Hindlimb muscle (tissue), 1 donor: ENCODE data around the gene SUV39H2. TPM values are rescaled to one million over a fixed set of nuclear protein-coding genes. Genes with fewer than 3 reads are reported as not detected.
"Not testable (repeated sequence)": the region's sequence is repeated elsewhere in the genome, so short reads cannot be mapped to it uniquely, and the experiment has no call there.

Experiments
- DNase-seq: peaks from one replicate; pipeline ENCODE4 v3.0.0-alpha.2; 2013
- polyA plus RNA-seq: library from polyadenylated mRNA; unstranded; fragments of 120-200 nt; gene quantifications from one replicate; pipeline ENCODE4 v1.2.1, GENCODE V29; 2013; ENCODE audit not compliant: insufficient read length

Gene SUV39H2, protein sequence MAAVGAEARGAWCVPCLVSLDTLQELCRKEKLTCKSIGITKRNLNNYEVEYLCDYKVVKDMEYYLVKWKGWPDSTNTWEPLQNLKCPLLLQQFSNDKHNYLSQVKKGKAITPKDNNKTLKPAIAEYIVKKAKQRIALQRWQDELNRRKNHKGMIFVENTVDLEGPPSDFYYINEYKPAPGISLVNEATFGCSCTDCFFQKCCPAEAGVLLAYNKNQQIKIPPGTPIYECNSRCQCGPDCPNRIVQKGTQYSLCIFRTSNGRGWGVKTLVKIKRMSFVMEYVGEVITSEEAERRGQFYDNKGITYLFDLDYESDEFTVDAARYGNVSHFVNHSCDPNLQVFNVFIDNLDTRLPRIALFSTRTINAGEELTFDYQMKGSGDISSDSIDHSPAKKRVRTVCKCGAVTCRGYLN
- polyA plus RNA-seq = 8.7 TPM

DNA sequence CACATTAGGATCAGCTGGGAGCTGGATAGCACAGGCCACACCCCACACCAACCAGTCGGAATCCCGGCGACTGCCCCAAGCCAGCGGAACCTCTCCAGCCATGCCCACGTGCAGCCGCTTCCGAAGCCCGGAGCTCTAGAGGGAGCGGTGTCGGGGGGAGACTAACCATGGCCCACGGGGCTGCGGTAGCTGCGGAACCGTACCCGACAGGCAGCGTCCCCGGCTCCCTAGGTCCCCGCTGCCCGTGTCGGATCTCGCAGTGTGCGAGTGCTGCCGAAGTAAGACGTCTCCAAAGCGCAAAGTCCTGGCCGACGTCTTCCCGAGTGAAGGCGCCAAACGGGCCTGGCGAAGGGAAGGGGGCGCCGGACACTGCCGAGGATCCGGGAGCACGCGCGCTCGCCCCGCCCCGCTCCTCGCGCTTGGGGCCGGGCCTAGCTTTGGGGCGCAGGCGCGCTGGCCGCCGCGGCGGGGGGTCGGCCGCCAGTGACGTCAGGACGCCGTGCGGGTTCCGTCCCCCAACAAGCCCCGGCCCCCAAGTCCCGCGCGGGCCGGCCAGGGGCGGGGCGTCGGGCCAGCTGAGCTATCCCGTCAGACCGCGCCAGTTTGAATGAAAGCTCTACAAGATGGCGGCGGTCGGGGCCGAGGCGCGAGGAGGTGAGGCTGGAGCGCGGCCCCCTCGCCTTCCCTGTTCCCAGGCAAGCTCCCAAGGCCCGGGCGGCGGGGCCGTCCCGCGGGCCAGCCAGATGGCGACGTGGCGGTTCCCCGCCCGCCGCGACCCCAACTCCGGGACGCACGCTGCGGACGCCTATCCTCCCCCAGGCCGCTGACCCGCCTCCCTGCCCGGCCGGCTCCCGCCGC lies at the start of gene SUV39H2:
SUV39H2 (plus strand) TSS at position 601 of the 858 bp plus-strand sequence; CDS start at position 624, 23 bp downstream.
- peak; percentile 99 for DNase-seq

- no peak for DNase-seq
Observed at GRCh38 chr10:14833106-14833505, 45.6 kb upstream of the SUV39H2 start.

DNA sequence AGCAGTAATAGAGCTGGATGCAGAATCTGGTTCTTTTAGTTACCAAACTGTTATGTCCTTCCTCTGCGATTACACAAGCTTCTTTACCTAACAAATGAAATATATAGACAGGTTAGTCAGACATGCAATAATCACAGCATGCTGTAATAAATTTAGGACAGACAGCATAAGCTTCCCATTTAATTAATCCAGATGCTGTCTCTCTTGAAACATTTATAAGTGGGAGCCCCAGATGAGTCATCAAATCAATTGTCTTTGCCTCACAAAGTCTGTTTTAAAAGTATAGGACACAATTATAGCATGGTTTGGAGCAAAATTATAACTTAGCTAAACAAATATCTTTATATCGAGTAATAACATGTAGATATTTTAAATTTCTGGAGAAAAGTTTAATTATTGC lies 42.5 kb upstream of the SUV39H2 start:
- DNase-seq = no peak

DNA sequence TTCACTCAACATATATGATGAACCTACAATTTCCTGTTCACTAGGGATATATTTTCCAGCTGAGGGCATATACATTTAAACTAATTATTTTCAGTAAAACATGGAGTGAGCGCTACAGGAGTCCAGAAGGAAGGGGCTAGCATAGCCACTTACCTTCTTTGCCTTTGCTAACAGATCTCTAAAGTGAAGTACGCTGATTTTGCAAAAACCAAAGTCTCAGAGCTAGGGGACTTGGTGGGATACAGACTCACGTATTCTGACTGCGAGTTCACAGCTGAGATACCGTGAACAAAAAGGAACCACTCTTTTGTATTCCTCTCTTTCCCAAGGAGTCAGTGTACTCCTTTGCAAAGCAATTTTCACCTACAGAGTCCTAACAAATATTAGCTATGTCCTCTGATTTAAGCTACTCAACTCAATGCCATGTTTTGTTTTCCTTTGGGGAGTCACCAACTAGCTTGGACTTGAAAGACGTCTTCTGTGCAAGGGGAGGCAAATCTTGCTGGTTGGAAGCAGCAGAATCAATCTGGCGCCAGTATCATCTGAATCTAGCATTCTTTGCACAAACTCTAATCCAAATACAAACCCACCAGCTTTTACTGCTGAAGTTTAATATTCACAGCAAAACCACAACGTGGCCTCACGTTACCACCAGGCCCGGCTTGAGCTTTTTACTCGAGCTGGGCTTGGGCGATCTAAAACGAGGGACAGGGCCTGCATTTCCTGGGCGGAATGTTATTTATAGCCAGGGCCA lies 41.5 kb upstream of the SUV39H2 start:
- no peak for DNase-seq

DNA sequence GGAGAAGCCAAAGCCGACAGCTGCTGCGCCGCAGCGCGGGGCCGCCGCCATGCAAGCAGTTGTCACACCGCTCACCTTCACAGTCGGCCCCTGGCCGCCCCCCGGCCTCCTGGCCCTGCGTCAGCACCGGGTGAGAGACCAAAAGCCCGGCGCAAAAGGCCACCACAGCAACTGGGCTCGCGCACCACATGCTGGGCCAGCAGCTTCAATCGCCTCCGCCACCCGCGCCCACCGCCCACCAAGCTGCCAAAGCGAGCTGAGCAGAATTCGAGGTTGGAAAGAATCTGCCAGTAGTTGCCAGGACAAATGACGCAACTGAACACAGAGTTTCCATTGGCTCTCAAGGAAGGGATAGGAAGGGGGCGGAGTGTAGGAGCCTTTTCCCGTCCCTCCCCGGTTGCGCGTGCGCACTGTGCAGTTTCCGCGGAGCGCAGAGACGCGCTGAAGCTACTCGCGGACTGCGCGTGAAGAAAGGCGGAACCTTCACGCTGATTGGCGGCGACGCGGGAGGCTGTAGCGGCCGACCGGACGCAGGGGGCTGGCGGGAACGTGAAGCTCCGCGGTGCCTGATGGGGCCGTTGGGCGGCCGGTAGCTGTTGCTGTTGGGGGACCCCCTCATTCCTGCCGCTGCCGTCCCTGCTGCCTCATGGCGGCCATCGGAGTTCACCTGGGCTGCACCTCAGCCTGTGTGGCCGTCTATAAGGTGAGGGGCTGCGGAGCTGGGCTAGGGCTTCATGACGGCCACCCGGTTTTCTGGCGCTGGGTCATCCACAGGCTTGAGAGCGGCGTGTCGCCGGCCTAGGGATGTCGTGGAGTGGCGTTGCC lies 40.7 kb upstream of the SUV39H2 start, which contains the start of the genes CDNF, HSPA14 and MSANTD7:
CDNF (minus strand) TSS at position 281 of the 825 bp plus-strand sequence; CDS start at position 190, 91 bp downstream.
HSPA14 (plus strand) TSS at position 550 of the 825 bp plus-strand sequence; CDS start at position 647, 97 bp downstream.
MSANTD7 (plus strand) TSS at position 550 of the 825 bp plus-strand sequence. CDS start 3,979 bp downstream, outside the sequence.
- peak; percentile 100 for DNase-seq

GRCh38 chr10:14838582-14839304 lies 39.9 kb upstream of the SUV39H2 start:
- peak; percentile 38 for DNase-seq

DNA sequence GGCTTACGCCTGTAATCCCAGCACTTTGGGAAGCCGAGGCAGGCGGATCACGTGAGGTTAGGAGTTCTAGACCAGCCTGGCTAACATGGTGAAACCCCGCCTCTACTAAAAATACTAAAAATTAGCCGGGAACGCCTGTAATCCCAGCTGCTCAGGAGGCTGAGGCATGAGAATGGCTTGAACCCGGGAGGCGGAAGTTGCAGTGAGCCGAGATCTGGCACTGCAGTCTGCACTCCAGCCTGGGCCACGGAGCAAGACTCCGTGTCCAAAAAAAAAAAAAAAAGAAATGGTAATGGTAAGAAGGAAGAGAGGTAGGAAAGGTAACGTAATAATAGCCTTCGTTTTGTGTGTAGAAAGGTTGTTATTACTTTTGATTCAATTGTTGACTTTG lies 39.4 kb upstream of the SUV39H2 start:
- DNase-seq = no peak

- DNase-seq = no peak
Observed at GRCh38 chr10:14840178-14840577, 38.5 kb upstream of the SUV39H2 start.

GRCh38 chr10:14843327-14843988 lies 35.2 kb upstream of the SUV39H2 start:
- no peak for DNase-seq

DNA sequence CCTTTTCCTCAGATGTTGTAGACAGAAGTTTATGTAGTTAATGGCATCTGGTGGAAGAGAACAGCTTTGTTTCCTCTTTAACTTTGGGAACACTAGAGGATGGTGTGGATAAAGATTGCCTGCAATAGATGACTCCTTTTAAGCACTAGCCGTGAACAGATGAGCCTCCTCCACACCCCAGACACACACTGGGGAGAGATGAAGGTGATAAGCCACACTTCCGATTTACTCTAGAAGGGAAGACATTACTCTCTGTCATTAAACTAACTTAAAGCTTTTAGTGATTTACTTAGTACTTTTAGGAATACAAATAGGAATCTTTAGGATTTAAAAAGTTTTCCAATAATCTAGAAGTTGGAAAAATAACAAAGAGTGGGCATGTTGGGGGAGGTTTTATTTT lies 33.7 kb upstream of the SUV39H2 start:
- no peak for DNase-seq

- DNase-seq = no peak
Observed at GRCh38 chr10:14852236-14852635, 26.4 kb upstream of the SUV39H2 start.

DNA sequence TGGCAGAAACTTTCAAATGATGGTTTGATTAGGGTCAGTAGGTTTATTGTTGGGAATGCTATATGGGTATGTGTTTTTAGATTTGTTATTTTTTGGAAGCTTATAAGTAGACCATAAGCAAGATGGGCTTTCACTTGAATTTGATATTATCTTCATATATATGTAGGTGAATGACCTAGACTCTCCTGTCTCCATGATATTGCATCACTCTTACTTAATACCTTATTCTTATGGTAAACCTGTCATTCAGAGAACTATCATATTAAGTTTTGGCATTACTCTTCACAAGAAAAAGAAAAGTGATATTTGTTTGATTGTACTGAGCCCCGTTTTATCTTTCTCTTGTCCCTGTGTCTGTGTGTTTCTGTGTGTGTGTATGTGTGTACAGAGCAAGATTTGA lies 23.2 kb upstream of the SUV39H2 start:
- no peak for DNase-seq

GRCh38 chr10:14858338-14858960 lies 20.2 kb upstream of the SUV39H2 start:
- no peak for DNase-seq

DNA sequence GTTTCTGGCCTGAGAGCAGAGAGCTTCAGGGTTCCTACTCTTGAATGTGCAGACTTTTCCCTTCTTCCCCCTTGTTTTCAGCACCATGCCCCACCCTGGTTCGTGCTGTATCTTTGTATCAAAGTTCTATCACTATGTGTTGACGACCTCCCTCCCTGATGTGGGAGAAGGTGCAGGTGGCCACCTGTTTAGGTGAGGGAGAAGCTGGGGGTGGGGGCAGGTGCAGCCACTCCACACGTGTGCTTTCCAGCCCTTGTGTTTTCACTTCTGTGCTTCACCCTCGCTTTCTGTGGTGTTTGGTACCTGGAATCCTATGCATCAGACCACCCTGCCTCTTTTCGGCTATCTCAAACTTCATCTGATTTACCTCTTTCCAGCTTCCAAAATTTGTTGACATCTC lies 19.6 kb upstream of the SUV39H2 start:
- no peak for DNase-seq

DNA sequence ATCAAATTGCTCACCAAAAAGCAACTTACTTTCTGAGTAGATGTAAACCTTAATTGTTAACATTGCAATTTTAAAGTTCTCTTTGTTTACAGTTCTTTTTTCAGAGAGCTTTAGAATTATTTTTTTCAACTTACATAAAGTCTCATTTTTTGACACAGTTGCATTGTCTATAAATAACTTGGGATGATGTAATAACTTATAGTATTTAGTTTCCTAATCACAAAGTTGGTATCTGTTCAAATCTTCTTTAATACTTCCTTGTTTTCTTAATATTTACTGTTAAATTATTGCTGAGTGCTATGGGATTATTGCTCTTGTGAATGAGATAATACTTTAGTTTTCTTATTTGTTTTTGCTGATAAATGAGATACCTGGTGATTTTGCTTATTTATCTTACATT lies 18.9 kb upstream of the SUV39H2 start:
- DNase-seq = no peak

DNA sequence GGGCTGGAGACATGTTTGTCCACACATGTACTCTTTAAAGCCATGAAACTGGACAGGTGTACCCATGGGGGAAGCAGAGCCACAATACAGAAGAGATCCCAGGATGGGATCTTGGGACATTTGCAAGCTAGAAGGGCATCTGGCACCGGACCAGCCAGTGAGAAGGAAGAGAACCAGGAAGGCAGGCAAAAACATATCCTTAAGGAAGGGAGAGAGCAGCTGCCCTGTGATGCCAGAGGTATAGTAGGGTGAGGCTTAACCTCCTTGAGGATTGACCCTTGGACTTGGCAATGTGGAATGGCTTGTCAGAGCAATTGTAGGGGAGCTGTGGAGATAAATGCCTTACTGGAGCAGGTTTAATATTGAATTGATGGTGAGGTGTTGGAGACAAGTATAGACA lies 17.9 kb upstream of the SUV39H2 start:
- no peak for DNase-seq

- DNase-seq = not testable (repeated sequence)
Observed at GRCh38 chr10:14864466-14864865, 14.2 kb upstream of the SUV39H2 start.

DNA sequence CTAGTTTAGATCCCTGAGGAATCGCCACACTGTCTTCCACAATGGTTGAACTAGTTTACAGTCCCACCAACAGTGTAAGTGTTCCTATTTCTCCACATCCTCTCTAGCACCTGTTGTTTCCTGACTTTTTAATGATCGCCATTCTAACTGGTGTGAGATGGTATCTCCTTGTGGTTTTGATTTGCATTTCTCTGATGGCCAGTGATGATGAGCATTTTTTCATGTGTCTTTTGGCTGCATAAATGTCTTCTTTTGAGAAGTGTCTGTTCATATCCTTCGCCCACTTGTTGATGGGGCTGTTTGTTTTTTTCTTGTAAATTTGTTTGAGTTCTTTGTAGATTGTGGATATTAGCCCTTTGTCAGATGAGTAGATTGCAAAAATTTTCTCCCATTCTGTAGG lies 13.8 kb upstream of the SUV39H2 start:
- DNase-seq = not testable (repeated sequence)

GRCh38 chr10:14873090-14873760 lies 5.4 kb upstream of the SUV39H2 start:
- DNase-seq = no peak
